ENCODE data around the gene MDK. TPM values are rescaled to one million over a fixed set of nuclear protein-coding genes. Genes with fewer than 3 reads are reported as not detected.
A peak's percentile ranks its signal among the peaks of the same experiment; 100 is the strongest.

MDK gene
- total and polyA plus RNA-seq, 2 of the 13 experiments (the other 11 are each of a cell fraction or from before 2014, with no cell fraction given): 312 to 407 TPM

GRCh38 chr11:46389450-46390330, 8.2 kb downstream of the MDK start (continued):
- no peak for TF ChIP-seq HNF1A (IDR thresholded peaks at IDR 0.05; ENCODE audit: low read depth)
- TF ChIP-seq HNF1A (CRISPR knock-in tag; IDR thresholded peaks at IDR 0.05; ENCODE audit: borderline replicate concordance): no peak
- no peak for TF ChIP-seq ZBTB43 (CRISPR knock-in tag; conservative IDR thresholded peaks at IDR 0.05)
- no peak for TF ChIP-seq MEIS2 (CRISPR knock-in tag; IDR thresholded peaks at IDR 0.05)
- TF ChIP-seq GFI1 (CRISPR knock-in tag; IDR thresholded peaks at IDR 0.05; ENCODE audit: borderline replicate concordance): no peak
- no peak for TF ChIP-seq TRIM22 (IDR thresholded peaks at IDR 0.05)
- no peak for TF ChIP-seq RARA (CRISPR knock-in tag; IDR thresholded peaks at IDR 0.05)
- TF ChIP-seq ELF4 (CRISPR knock-in tag; IDR thresholded peaks at IDR 0.05; ENCODE audit: borderline replicate concordance): no peak
- 0 out of 2 replicates have a peak, but pooled peaks have one; percentile 20 for TF ChIP-seq THAP11 (CRISPR knock-in tag; IDR thresholded peaks at IDR 0.05)
- no peak for TF ChIP-seq NR2C2 (CRISPR knock-in tag; IDR thresholded peaks at IDR 0.05; ENCODE audit: borderline replicate concordance)
- peak; percentile 81; the same call in 1 of the 2 replicates for TF ChIP-seq ZNF772 (CRISPR knock-in tag; IDR thresholded peaks at IDR 0.05)
- TF ChIP-seq SPEN (CRISPR knock-in tag; IDR thresholded peaks at IDR 0.05; ENCODE audit: low read depth): no peak; the same call in 1 of the 2 replicates
- TF ChIP-seq YY1 (IDR thresholded peaks at IDR 0.05; ENCODE audit: insufficient read depth, insufficient replicate concordance, low read depth, low read length): peak; percentile 20
- TF ChIP-seq WIZ (CRISPR knock-in tag; IDR thresholded peaks at IDR 0.05): no peak
- no peak for TF ChIP-seq NFE2 (CRISPR knock-in tag; IDR thresholded peaks at IDR 0.05)
- no peak for TF ChIP-seq CCDC6 (CRISPR knock-in tag; IDR thresholded peaks at IDR 0.05)
- TF ChIP-seq ZNF362 (CRISPR knock-in tag; IDR thresholded peaks at IDR 0.05; ENCODE audit: borderline replicate concordance): no peak; the same call in 1 of the 2 replicates
- no peak; the same call in none of the 2 replicates for TF ChIP-seq ZBTB38 (CRISPR knock-in tag; IDR thresholded peaks at IDR 0.05)
- TF ChIP-seq E2F5 (CRISPR knock-in tag; conservative IDR thresholded peaks at IDR 0.05): no peak
- peak; percentile 87 for TF ChIP-seq MIER2 (CRISPR knock-in tag; IDR thresholded peaks at IDR 0.05)

Measured in HepG2 (cell line).